HG02870 (cell line): Measurements from ENCODE around the gene SLC6A11.

Experiments
- ATAC-seq: cut with Tn5 transposase; IDR thresholded peaks from one replicate; pipeline ENCODE4 v1.9.1; 2021; ENCODE audit warnings: mild to moderate bottlenecking, moderate library complexity; ENCODE audit not compliant: unreplicated experiment

Gene SLC6A11

DNA sequence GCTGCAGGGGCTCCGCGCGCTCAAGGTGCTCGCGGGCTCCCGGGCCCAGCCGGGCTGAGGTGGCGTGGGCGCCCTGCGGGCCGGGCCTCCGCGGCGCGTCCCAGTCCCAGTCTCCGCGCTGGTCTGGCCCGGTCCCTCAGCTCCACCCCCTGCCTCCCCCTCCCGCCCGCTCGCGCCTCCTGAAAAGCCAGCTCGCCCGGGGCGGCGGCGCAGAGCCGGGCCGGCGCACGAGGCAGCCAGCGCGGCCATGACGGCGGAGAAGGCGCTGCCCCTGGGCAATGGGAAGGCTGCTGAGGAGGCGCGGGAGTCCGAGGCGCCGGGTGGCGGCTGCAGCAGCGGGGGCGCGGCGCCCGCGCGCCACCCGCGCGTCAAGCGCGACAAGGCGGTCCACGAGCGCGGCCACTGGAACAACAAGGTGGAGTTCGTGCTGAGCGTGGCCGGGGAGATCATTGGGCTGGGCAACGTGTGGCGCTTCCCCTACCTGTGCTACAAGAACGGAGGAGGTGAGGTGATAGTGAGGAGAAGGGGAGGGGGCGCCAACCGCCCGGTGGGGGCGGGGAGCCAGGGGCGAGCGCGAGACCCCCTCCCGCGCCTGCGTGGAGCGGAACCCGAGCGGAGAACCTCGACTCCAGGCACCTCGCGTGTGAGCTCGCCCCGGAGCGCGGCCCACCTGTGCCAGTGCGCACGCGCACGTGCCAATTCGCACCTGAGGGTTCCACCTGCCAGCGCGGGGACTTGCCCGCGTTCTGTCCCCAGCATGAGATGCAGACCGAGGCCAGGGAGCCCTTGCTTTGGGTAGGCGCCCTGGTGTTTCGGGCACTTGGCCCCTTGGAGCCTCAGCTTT is at the start of gene SLC6A11:
Gene SLC6A11 (plus strand): TSS at position 210 of the 844 bp plus-strand sequence. CDS start 38 bp downstream, at position 248.
- ATAC-seq, result no peak

DNA sequence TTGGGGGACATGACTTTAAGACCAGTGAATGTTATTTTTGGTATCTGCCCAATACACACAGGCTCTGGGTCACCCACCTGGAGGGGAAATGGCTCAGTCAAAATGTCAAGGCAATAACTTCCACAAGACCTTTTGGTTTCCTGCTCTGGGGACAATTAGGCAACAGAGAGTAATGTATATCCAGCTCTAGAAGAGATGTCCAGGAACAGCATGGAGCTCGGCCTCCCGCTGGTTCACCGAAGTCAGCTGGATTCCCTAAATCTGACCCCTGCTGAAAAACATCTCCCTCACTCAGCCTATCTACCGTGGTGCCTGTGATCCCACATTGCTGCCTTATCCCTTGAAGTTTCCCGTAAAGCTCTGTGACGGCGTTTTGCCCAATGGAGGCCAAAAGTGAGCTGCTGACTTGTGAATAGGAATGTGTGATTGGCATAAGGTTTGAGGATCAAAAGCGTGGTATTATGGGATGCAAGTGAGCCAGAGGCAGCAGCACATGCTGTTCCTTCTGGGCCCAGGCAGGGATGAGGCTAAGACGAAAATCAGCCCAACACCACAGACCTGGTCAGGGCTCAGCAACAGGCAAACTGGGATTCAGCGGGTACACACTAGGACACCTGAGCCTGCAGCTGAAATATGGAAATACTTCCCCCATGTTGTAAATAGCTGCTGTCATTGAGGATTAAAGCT is 47.2 kb upstream of the SLC6A11 start:
- no peak for ATAC-seq

DNA sequence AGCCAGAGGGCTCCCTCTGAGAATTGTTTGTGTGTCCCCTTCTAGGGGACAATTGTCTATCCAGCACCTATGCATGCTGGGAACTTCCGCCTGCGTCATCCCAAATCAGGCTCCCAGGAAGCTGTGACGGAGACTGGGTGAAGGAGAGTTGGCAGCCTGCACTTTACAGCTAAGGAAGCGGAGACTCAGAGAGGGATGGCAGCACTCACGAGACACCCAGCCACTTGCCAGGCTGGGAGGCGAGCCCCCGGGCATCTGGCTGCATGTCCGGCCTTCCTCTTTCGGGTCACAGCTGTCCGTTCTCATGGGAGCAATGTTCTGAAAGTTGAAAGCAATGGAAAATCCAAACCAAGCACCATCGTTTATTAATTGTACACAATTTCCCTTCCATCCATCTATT is 45.5 kb upstream of the SLC6A11 start:
- no peak for ATAC-seq

DNA sequence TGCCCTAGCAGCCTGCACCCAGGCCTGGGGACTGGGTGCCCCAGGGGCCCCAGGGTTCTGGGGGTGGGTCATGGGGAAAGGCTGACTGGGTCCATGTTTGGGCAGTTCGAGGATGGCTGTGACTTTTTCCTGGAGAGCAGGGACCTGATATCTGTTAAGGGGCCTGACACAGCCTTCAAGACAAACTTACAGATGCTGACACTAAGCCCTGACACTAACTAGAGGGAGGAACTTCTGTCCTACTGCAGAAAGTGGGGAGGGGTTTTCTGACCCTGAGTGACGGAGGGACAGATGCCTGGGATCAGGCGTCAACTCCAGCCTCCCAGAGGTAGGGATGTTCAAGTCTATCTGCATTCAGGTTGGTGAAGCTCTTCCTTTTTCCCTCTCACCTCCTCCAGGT is 45.0 kb upstream of the SLC6A11 start:
- no peak for ATAC-seq

DNA sequence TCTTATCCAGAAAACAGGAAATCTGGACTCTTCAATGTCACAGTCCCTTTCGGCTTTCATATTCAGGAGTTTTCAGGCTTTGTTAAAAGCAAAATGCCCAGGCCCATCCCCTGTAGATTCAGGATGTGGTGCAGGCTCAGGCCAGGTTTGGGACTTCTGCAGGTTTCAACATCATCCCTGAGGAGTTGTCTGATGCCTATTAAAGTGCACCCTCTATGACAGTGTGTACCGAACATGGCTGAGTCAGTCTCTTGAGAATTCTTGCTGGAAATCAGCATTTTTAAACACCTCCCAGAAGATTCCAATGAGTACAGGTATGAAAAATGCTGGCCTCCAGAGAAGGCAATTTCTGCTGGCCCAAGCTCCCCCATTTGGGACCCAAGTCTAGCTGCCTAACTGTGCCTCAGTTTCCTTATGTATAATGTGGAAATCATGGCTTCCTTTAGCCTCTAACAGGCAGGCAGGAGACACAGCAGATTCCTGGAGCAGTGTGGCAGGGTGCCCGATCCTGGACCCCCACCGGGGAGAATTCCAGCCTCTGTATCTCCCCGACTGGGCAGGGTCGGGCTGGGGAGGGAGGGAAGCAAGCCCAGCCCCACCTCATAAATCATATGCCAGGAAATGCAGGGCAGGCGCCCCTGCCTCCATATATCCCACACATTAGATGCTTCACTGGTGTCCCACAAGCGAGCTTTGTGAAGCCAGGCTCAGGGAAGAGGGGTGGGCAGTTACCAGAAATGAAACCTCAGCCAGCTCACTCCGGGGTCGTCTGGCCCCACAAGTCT is 44.4 kb upstream of the SLC6A11 start:
- ATAC-seq, result no peak

DNA sequence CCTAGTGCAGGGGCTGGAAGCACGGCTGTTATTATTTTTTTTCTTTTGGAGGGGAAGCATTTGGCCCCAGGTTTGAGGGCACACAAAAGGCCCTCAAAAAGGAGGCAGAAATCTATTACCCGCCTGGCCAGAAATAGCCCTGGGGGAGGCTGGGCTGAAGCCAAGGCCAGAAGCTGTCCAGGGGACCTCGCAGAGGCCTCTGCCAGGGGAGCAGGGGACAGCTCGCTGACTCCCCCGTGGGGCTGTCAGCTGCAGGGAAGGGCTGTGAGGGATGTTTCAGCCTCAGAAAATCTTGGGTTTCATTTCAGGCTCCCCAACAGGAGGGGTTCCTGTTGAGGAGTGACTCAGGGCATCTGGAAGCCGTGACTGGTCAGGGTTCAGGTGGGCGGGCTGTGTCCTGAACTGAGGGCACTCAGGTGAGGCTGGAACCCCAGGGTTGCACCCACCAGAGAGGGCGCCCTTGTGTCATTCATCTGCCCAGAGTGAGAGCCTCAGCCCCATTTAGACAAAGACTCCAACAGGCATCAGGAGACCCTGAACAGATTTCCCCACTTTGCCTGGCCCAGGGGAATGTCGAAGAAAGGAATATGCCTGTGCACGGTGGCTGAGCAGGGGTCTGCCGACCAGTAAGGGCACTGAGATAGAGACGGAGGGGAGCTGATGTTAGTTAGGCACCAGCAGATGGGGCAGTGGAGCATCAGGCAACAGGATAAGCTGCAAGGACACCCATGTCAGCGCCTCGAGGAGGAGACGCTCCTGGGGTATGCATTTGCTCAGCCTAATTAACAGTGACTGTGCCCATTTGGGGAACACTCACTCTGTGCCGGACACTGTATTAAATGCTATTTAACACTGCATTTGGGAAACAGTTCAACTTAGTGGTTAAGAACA is 43.5 kb upstream of the SLC6A11 start:
- ATAC-seq, result no peak

DNA sequence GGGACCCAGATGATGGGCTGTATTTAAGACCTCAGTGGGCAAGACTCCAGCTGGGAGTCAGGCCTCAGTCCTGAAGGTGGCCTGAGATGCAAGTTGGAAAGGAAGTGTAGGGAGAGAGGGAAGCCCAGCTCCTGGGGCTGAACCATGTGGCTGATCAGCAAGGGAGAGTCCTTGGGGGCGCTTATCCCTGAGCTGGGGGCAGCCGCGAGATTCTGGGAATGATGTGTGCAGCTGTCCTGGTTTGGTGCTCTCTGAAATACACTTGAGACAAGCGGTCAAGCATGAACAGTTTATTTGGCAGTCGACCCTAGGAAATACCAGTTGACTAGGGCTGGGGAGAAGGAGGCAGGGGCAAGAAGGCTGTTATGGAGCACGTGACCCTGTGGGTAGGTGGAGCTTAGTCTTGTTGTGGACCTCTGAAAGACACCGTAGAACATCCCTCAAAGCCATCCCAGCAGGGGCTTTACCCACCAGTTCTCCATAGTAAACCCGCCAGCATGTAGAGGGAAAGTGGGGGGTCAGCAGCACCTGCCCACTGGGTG is 41.8 kb upstream of the SLC6A11 start:
- no peak for ATAC-seq

DNA sequence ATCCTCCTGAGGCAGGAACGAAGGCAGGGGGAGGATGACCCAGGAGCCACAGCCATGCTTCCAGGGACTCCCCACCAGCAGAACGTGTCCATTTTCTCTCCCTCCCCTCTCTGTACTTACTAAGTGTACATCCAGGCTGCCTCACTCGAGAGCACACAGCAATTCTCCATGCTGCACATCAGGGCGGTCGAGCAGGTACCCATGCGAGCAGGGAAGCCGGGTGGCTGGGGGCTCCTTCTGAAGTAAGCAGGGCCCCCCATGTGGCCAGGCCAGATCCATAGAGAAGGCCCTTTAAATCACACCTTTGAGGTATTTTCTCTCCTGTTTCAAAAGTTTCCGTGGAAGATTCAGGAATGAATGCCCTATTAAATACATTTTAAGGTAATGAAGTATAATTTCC is 41.2 kb upstream of the SLC6A11 start:
- ATAC-seq, result no peak

DNA sequence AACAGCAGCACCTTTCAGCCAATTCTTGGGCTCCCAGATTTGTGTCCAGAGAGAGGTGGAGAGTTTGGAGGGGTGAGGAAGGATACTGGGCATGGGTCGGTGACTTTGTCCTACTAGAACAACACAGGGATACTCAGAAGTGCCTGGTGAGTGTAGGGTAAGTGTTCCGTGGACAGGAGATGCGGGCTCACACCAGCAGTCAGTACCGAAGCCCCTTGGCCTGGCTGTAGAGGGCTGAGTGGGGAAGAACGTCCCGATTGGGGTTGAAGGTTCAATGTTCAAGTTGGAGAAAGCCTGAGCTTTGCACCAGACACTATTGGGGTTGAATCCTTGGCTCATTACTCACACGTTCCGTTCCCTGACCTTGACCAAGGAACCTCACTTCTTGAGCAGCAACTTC is 40.8 kb upstream of the SLC6A11 start:
- ATAC-seq, result no peak

DNA sequence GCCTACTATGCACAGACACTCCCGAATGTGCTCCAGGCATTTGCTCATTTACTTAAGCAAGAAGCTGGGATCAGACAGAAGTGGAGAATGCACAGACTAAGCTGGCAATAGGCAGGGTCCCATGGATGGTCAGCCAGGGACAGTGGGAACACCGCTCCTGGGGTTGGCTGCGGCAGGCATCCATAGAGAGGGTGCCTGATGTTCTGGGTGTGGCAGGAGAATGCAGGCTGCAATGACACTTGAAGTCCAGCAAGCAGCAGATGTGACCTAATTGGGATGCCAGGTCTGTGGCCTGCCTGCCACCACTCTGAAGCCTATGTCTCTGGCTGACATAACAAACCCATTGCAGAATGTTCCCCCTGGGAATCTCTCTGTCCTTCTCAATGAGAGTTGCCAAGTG is 40.2 kb upstream of the SLC6A11 start:
- ATAC-seq, result no peak

DNA sequence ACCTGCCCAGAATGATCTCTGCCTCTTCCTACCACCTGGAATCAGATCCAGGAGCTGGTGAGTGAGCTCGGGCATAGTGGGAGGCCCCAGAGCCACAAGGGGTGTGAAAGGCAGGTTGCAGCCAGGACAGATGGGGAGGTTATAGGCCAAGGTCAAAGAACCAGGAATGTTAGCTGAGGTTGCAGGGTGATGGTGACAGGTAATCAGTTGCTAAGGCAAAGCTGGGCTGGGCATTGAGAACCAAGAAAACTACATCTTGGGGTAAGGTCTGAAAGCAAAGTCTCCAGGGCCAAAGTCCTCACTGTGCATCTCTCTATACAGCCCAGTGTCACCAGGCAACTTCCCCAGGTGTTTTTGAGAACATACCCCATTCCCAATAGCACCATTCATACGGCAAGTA is 38.4 kb upstream of the SLC6A11 start:
- ATAC-seq, result no peak

DNA sequence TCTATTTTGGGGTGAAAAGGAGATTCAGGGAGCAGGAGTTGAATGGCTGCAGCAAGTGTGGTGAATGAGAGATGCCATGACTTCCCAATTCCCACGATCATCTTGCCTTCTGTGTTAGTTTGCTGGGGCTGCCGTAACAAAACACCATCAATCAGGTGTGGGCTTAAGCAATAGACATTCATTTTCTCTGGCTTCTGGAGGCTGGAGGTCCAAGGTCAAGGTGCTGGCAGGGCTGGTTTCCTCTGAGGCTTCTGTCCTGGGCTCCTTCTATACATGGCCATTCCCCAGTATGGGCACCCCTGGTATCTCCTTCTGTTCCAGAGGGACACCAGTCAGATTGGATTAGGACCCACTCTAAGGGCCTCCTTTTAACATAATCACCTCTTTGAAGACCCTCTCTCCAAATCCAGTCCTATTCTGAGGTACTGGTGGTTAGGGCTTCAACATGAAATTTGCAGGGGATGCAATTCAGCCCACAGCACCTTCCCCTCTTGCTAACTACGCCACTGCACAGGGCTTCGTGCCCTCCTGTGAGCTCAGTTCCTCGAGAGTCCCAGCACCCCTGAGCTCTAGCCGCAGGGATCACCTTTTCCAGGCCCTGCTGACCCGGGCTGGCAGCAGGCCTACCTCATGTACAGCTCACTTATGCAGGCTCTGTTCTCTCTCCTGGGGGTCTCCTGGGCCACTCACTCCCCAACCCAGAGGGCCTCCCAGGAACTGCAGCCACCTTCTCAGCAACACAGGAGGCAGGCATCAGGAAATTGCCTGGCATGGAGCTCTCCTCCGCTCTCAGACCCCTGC is 37.3 kb upstream of the SLC6A11 start:
- no peak for ATAC-seq

DNA sequence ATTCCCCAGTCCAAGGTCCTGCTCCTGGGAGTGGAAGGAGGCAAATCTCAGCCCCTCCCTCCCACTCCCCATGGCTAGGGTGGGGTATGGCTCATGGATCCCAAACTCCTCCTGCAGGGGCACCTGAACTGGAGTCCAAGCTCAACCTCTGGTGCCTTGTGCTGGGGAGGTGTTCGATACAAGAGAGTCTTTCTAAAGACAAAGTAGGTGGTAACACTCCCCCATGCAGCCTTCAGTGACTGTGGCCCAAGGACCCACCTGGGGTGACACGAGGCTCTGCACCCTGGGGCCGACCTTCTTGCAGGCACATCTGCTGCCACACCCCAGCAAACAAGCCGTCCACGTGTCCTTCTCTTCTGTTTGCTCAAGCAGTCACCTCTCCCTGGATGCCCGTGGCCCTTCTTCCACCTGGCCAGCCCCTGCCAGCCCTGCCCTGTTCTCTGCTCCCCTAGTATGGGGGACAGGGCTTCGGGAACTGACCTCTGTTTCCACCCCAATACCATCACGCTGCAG is 36.7 kb upstream of the SLC6A11 start:
- no peak for ATAC-seq

DNA sequence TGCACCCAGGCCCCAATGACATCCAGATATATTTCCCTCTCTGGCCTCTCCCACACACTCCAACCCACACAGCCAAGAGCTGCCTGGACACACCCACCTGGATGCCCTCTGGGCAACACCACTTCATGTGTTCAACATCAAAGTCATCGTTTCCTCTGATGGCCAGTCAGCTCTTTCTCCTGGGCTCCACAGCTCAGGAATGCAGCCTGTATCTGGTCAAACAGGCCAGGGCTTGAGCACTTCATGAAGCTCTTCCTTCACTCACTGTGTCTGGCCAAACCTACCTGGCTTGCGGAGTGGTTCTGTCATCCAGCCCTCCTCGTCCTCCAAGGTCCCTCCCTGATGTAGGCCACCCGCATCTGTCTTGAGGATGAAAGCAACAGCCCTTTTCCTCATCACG is 35.8 kb upstream of the SLC6A11 start:
- no peak for ATAC-seq

DNA sequence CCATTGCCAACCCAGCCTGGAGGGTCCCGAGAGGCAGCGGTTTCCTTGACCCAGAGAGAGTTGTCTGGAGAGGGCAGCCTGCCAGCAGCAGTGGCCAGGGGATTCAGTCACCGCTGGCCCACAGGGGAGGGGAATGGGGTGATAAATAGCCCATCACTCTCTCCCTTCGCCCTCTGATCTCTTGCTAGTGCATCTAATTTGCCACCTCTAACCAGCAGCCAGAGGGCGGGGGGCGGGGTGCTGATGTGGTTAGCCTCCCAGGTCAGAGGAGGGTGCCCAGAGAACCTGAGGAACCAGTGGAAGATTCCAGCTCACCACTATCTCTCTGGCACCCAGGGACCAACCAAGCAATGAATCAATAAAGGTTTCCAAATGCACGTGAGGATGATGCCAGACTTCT is 35.1 kb upstream of the SLC6A11 start:
- no peak for ATAC-seq

DNA sequence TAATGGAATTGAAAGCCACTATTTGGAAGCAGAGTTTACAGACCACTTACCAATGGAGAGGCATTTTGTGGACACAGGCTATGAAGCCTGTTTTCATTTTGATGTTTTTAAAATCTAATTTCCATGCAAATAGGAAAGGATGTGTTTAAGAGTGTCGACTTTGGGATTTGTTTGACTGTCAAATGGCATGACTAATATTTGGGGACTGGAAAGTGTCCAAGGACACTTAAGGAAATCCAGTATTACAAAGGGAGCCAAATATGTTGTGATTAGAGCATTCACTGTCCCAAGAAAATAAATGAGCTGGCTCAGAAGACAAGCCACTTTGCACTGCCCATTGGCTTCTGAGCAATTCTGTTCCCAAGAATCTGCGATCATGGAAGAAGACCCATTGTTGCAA is 34.0 kb upstream of the SLC6A11 start:
- ATAC-seq, result no peak

DNA sequence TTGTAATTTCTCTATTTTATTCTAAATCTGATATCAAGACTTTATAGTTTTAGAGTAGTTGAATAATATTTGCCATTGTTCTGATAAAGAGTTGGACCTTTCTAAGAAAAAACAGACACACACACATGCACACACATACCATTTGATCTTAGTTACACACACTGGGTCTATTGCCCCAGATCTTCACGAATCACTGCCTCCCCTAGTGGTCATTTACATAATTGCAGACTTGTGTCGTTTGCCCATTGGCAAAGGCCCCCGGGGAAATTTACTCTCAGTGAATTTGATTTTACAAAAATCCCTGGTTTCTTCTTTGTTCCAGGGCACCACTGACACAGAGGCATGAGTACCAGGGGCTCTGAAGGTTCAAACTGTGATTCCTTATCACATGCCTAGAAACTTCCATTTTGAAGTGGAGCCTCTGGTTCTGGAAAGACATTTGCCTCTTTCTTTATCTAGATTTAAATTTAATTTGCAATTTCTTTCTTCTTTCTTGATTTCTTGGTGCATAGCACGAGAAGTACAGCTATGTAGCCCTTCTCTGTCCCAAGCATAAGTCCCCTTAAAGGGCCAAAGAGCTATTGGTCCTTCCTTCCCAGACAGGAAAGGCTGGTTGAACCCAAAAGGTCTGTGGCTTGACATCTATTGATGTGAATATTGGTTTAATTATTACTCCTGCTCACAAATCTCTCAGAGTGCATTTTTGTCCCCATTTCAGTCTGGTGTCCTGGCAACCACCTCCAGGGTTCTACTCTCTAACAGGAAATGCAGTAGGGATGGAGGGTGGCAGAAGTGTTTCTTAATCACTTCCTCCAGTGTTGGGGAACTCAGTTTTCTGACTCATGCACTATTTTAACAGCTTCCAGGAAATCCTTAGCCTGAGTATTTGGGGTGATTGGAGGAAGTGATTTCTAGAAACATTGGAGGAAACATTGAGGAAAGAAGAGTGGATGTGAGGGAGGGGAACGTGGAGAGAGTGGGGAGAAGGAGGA is 32.4 kb upstream of the SLC6A11 start:
- no peak for ATAC-seq

DNA sequence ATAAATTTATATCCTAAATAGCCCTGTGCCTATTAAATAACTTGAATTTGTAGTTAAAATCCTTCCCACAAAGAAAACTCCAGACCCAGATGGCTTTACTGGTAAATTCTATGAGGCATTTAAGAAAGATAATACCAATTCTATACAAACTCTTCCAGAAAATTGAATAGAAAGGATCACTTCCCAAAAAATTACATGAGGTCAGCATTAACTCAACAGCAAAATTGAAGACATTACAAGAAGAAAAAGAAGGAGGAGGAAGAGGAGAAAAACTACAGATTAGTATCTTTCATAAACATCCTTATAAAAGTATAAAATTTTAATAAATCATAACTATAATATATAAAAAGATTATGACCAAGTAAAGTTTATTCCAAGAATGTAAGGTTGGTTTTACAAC is 29.4 kb upstream of the SLC6A11 start:
- ATAC-seq, result no peak
